Superior temporal gyrus (tissue), 1 donor: ENCODE data around the gene TMEM191B.
"Not testable (repeated sequence)": the region's sequence is repeated elsewhere in the genome, so short reads cannot be mapped to it uniquely, and the experiment has no call there.

Experiments
- DNase-seq: peaks from one replicate; pipeline ENCODE4 v3.0.0-alpha.2; 2016; ENCODE audit errors: extremely low spot score

Gene TMEM191B

GRCh38 chr22:18527752-18528596 lies at the start of gene TMEM191B:
Gene TMEM191B (plus strand): TSS chr22:18527802. CDS start chr22:18527981, 179 bp downstream.
- DNase-seq: not testable (repeated sequence)

- DNase-seq: not testable (repeated sequence)
These were observed 31.4 kb upstream of the TMEM191B start for GRCh38 chr22:18496227-18496626.

GRCh38 chr22:18511327-18511726 lies 16.3 kb upstream of the TMEM191B start:
- DNase-seq: not testable (repeated sequence)

GRCh38 chr22:18512378-18512777 lies 15.2 kb upstream of the TMEM191B start:
- DNase-seq: not testable (repeated sequence)

GRCh38 chr22:18513454-18513853 lies 14.1 kb upstream of the TMEM191B start:
- DNase-seq: not testable (repeated sequence)

- not testable (repeated sequence) for DNase-seq
These were observed 9.5 kb upstream of the TMEM191B start, which contains the start of gene GGTLC3 for GRCh38 chr22:18518061-18518460. Gene GGTLC3 (minus strand): TSS chr22:18518161. CDS start chr22:18517897, 264 bp downstream.

GRCh38 chr22:18522762-18523161 lies 4.8 kb upstream of the TMEM191B start:
- not testable (repeated sequence) for DNase-seq

- DNase-seq: not testable (repeated sequence)
These were observed 4.3 kb upstream of the TMEM191B start for GRCh38 chr22:18523328-18523727.

- DNase-seq: not testable (repeated sequence)
These were observed 1.2 kb downstream of the TMEM191B start for GRCh38 chr22:18528597-18529415.

GRCh38 chr22:18529416-18530145 lies 2.0 kb downstream of the TMEM191B start:
- not testable (repeated sequence) for DNase-seq

- DNase-seq: not testable (repeated sequence)
These were observed 6.0 kb downstream of the TMEM191B start for GRCh38 chr22:18533633-18534032.

- not testable (repeated sequence) for DNase-seq
These were observed 6.7 kb downstream of the TMEM191B start for GRCh38 chr22:18534315-18534714.

- not testable (repeated sequence) for DNase-seq
These were observed 12.4 kb downstream of the TMEM191B start for GRCh38 chr22:18539994-18540393.

GRCh38 chr22:18543400-18543799 lies 15.8 kb downstream of the TMEM191B start:
- DNase-seq: not testable (repeated sequence)

GRCh38 chr22:18544615-18545014 lies 17.0 kb downstream of the TMEM191B start:
- DNase-seq: not testable (repeated sequence)

GRCh38 chr22:18549458-18550179 lies 22.0 kb downstream of the TMEM191B start:
- not testable (repeated sequence) for DNase-seq

GRCh38 chr22:18551046-18551445 lies 23.4 kb downstream of the TMEM191B start:
- DNase-seq: not testable (repeated sequence)

- not testable (repeated sequence) for DNase-seq
These were observed 25.4 kb downstream of the TMEM191B start for GRCh38 chr22:18552839-18553597.

GRCh38 chr22:18554280-18555256 lies 27.0 kb downstream of the TMEM191B start:
- not testable (repeated sequence) for DNase-seq
